SK-N-SH (cell line): ENCODE results near the gene NPAS3. TPM values are rescaled to one million over a fixed set of nuclear protein-coding genes. Genes with fewer than 3 reads are reported as not detected.

ENCODE experiments used
- CTCF ChIA-PET: fragments of 300-600, 350-600 bp; formaldehyde crosslinking; extraction: SDS; loops from one replicate; lab custom pipeline; 2021; lab: Yijun Ruan, JAX
- POLR2A ChIA-PET: fragments of 350-600 bp; sonication (Branson Sonifier 250); formaldehyde crosslinking; extraction: SDS; loops from one replicate; lab custom pipeline; 2020; ENCODE audit warnings: antibody characterized with exemption, inconsistent platforms; lab: Yijun Ruan, JAX
- DNase-seq: peaks from one replicate; pipeline ENCODE4 v3.0.0; 2012
- H2AFZ ChIP-seq: fragments of 200-600 bp; sonication (generic); 2 replicates; pipeline ENCODE4 v1.8.1; 2016; ENCODE audit warnings: antibody characterized with exemption, mild to moderate bottlenecking, low read depth
- H3F3A ChIP-seq: fragments of 200-600 bp; sonication (generic); replicated peaks from 2 replicates; pipeline ENCODE3; 2016; ENCODE audit warnings: antibody characterized with exemption, mild to moderate bottlenecking; ENCODE audit not compliant: insufficient read depth
- H3K27ac ChIP-seq, 2 experiments: fragments of 200-500 bp in 1 of 2; fragments of 200-600 bp in 1 of 2; sonication (Bioruptor generic) in 1 of 2; sonication (generic), shearing (Covaris generic) in 1 of 2; 2 replicates each; pipeline versions ENCODE4 v1.5.1 to v1.6.1; 2014 to 2016; ENCODE audit warnings: low read depth in 2 of 2, inconsistent platforms in 1 of 2, low read length in 1 of 2, mild to moderate bottlenecking in 1 of 2, mixed read lengths in 1 of 2
- H3K27me3 ChIP-seq: fragments of 200-600 bp; sonication (generic), shearing (Covaris generic); 2 replicates; pipeline ENCODE4 v1.6.1; 2016; ENCODE audit warnings: mixed run types; ENCODE audit not compliant: insufficient read depth
- H3K36me3 ChIP-seq, 2 experiments: fragments of 200-500 bp in 1 of 2; fragments of 200-600 bp in 1 of 2; sonication (Bioruptor generic) in 1 of 2; sonication (generic) in 1 of 2; replicated peaks in 1 of 2; 2 replicates each; pipeline versions ENCODE3 to v1.5.1; 2014 to 2016; ENCODE audit warnings: low read length in 1 of 2, mild to moderate bottlenecking in 1 of 2; ENCODE audit not compliant: insufficient read depth in 2 of 2, control insufficient read depth in 1 of 2
- H3K4me1 ChIP-seq, 2 experiments: fragments of 200-500 bp in 1 of 2; fragments of 200-600 bp in 1 of 2; sonication (Bioruptor generic) in 1 of 2; sonication (generic), shearing (Covaris generic) in 1 of 2; 2 replicates each; pipeline versions ENCODE4 v1.5.1 to v1.6.1; 2014 to 2016; ENCODE audit warnings: low read depth in 1 of 2, low read length in 1 of 2, mixed run types in 1 of 2; ENCODE audit not compliant: insufficient read depth in 2 of 2, control insufficient read depth in 1 of 2
- H3K4me2 ChIP-seq: fragments of 200-600 bp; sonication (generic), shearing (Covaris generic); 2 replicates; pipeline ENCODE4 v1.6.1; 2017; ENCODE audit warnings: mixed run types
- H3K4me3 ChIP-seq, 2 experiments: fragments of 200-500 bp in 1 of 2; fragments of 200-600 bp in 1 of 2; sonication (Bioruptor generic) in 1 of 2; sonication (generic), shearing (Covaris generic) in 1 of 2; 2 replicates each; pipeline versions ENCODE4 v1.5.1 to v1.8.1; 2014 to 2016; ENCODE audit warnings: low read depth in 2 of 2, inconsistent platforms in 1 of 2, low read length in 1 of 2, mild to moderate bottlenecking in 1 of 2, mixed read lengths in 1 of 2, moderate library complexity in 1 of 2
- H3K79me2 ChIP-seq: fragments of 200-600 bp; sonication (generic); 2 replicates; pipeline ENCODE4 v1.8.1; 2017; ENCODE audit warnings: mild to moderate bottlenecking; ENCODE audit not compliant: insufficient read depth
- H3K9ac ChIP-seq: fragments of 200-600 bp; sonication (generic); 2 replicates; pipeline ENCODE4 v1.6.1; 2017; ENCODE audit warnings: mixed run types
- H3K9me2 ChIP-seq: fragments of 200-600 bp; sonication (generic); 2 replicates; pipeline ENCODE4 v1.6.1; 2017; ENCODE audit warnings: mixed run types
- H3K9me3 ChIP-seq: fragments of 200-600 bp; sonication (generic); 2 replicates; pipeline ENCODE4 v1.6.1; 2017; ENCODE audit warnings: mixed run types, mild to moderate bottlenecking, moderate library complexity
- H4K20me1 ChIP-seq: fragments of 200-600 bp; sonication (generic); 2 replicates; pipeline ENCODE4 v1.6.1; 2017; ENCODE audit warnings: mild to moderate bottlenecking, mixed run types; ENCODE audit not compliant: insufficient read depth
- CHD2 ChIP-seq: fragments of 150-350 bp; IDR thresholded peaks from 2 replicates; pipeline ENCODE4 v1.6.1; 2018; ENCODE audit warnings: low read length; ENCODE audit not compliant: partially characterized antibody
- ELF1 ChIP-seq: IDR thresholded peaks from 2 replicates; pipeline ENCODE4 v1.4.0; 2012
- EZH2phosphoT487 ChIP-seq: fragments of 200-600 bp; sonication (generic); IDR thresholded peaks from 2 replicates; pipeline ENCODE4 v1.6.1; 2017; ENCODE audit warnings: low read depth, mixed run types, mild to moderate bottlenecking, antibody characterized with exemption, moderate library complexity, borderline replicate concordance
- FOSL2 ChIP-seq: IDR thresholded peaks from 2 replicates; pipeline ENCODE4 v1.4.0; 2012; ENCODE audit warnings: low read depth, mild to moderate bottlenecking, moderate library complexity, borderline replicate concordance
- FOXM1 ChIP-seq: IDR thresholded peaks from 2 replicates; pipeline ENCODE4 v1.4.0; 2012; ENCODE audit warnings: low read depth, mild to moderate bottlenecking
- IRF3 ChIP-seq: fragments of 150-350 bp; IDR thresholded peaks from 2 replicates; pipeline ENCODE4 v1.6.1; 2016; ENCODE audit warnings: mild to moderate bottlenecking, low read depth, low read length
- MAX ChIP-seq: IDR thresholded peaks from 2 replicates; pipeline ENCODE4 v1.4.0; 2012; ENCODE audit warnings: low read depth
- MXI1 ChIP-seq: IDR thresholded peaks from 2 replicates; pipeline ENCODE4 v1.6.1; 2012; ENCODE audit warnings: mild to moderate bottlenecking, low read depth, low read length, improper control_type of control experiment
- PBX3 ChIP-seq: IDR thresholded peaks from 2 replicates; pipeline ENCODE4; 2012
- POLR2AphosphoS5 ChIP-seq: IDR thresholded peaks from 2 replicates; pipeline ENCODE4 v1.6.1; 2012; ENCODE audit warnings: low read depth, low read length
- TAF1 ChIP-seq: IDR thresholded peaks from 2 replicates; pipeline ENCODE4 v1.6.1; 2012; ENCODE audit warnings: low read depth, mild to moderate bottlenecking, low read length, moderate library complexity, borderline replicate concordance
- TCF12 ChIP-seq: IDR thresholded peaks from 2 replicates; pipeline ENCODE4 v1.4.0; 2012
- USF1 ChIP-seq: IDR thresholded peaks from 2 replicates; pipeline ENCODE4 v1.4.0; 2012; ENCODE audit warnings: low read depth, borderline replicate concordance
- WGBS: methylation state at CpG from one replicate; pipeline ENCODE4 v1.1.6; 2017; ENCODE audit warnings: low lambda C conversion rate; 5-methylcytosine and 5-hydroxymethylcytosine counted together
- polyA plus RNA-seq, 3 experiments: library from polyadenylated mRNA; depleted of rRNA; stranded (reverse); fragments of >200 nt; gene quantifications; 2 replicates each; pipeline ENCODE4 v1.2.3, GENCODE V29; 2012

Gene NPAS3
- polyA plus RNA-seq, 1 of the 3 experiments (the other 2 are of a cell fraction): 4.3 TPM

GRCh38 chr14:32939254-32940065 is 781 bp downstream of the NPAS3 start (continued):
- peak; percentile 22 for TF ChIP-seq PBX3
- TF ChIP-seq FOSL2: peak; percentile 24; the same call in 1 of the 2 replicates
- TF ChIP-seq POLR2AphosphoS5: no peak
- TF ChIP-seq TAF1: peak; percentile 62; the same call in 1 of the 2 replicates
- no peak for TF ChIP-seq CHD2
- TF ChIP-seq MXI1: no peak
- no peak for TF ChIP-seq ELF1
- no peak for TF ChIP-seq USF1
- TF ChIP-seq IRF3: no peak
- peak; percentile 21; the same call in 1 of the 2 replicates for TF ChIP-seq TCF12
- TF ChIP-seq FOXM1: peak; percentile 42; the same call in 1 of the 2 replicates

- Histone ChIP-seq H3K79me2 (no peaks in the 10 kb centered on the region; the same call in 1 of the 2 replicates), H3K9me2 (no peaks in the 10 kb centered on the region), H3K9me3 (no peaks in the 10 kb centered on the region), H3K27ac (peak overlapping the region; percentile 43 to 65), H3K9ac (peak overlapping the region; percentile 79)
- CTCF ChIA-PET: no interaction called here
- POLR2A ChIA-PET: no interaction called here
- TF ChIP-seq MAX: 0 out of 2 replicates have a peak, but pooled peaks have one; percentile 7
- no peak for TF ChIP-seq IRF3
- no peak for TF ChIP-seq EZH2phosphoT487
- TF ChIP-seq, all 33 proteins: peak for 1
- Histone ChIP-seq H3K4me1 (peaks cover 7 to 13% of the 10 kb centered on the region in 2 experiments; a peak in 3 of 4 replicates), H3F3A (peaks cover 26% of the 10 kb centered on the region), H3K27me3 (no peaks in the 10 kb centered on the region; the same call in 1 of the 2 replicates), H3K4me2 (peak overlapping the region; percentile 82), H4K20me1 (no peaks in the 10 kb centered on the region), H2AFZ (peak overlapping the region; percentile 94), H3K36me3 (no peaks in the 10 kb centered on the region), H3K4me3 (peak overlapping the region; percentile 72)
- WGBS: 52% methylated on average over 13 of the region's 13 CpGs
- no peak for DNase-seq
Measured at GRCh38 chr14:32940066-32940651, 1.5 kb downstream of the NPAS3 start.
